KOPT-K1 (cell line): Measurements from ENCODE around the gene PNN.
"Not testable (repeated sequence)": the region's sequence is repeated elsewhere in the genome, so short reads cannot be mapped to it uniquely, and the experiment has no call there.

Source experiments
- H3K27ac ChIP-seq: fragments of 200-600 bp; sonication (generic); 2 replicates; pipeline ENCODE4 v1.5.1; 2016; ENCODE audit warnings: antibody characterized with exemption, mild to moderate bottlenecking, low read depth, low read length; ENCODE audit not compliant: poor library complexity, severe bottlenecking
- H3K36me3 ChIP-seq: fragments of 200-600 bp; sonication (generic); 2 replicates; pipeline ENCODE4 v1.5.1; 2017; ENCODE audit warnings: antibody characterized with exemption, mild to moderate bottlenecking, low read length, moderate library complexity; ENCODE audit not compliant: insufficient read depth
- H3K9me3 ChIP-seq: fragments of 200-600 bp; sonication (generic); 2 replicates; pipeline ENCODE4 v1.5.1; 2017; ENCODE audit warnings: antibody characterized with exemption, low read length, mild to moderate bottlenecking; ENCODE audit not compliant: insufficient read depth, poor library complexity, severe bottlenecking

PNN gene

DNA sequence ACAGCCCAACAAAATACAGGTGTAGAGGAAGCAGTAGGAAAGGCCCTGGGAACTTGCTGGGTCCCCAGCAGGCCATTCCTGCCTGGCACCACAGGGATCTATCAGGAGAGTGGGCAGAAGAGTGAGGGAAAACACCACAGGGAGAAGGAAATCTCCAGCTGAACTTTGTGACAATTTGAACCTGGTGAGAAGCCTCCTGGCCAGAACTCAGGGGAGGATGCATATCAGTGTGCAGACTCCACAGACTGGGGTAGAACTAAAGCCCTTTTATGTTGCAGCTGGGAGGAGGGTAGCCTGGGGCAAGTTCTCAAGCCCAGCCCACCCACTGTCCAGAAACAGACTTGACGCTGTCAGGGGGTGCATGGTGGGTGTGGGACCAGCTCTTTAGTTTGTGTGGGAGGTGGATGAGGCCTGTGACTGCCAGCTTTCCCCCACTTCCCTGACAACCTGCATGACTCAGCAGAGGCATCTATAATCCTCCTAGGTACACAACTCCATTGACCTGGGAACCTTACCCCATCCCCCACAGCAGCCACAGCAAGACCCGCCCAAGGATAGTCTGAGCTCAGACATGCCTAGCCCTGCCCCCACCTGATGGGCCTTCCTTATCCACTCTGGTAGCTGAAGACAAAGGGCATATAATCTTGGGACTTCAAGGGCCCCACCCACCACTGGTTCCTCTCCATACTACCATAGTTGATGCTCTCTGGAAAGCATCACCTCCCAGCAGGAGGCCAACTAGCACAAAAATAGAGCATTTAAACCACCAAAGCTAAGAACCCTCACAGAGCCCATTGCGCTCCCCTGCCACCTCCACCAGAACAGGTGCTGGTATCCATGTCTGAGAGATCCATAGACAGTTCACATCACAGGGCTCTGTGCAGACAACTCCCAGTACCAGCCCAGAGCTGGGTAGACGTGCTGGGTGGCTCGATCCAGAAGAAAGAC, 28.9 kb downstream of the PNN start:
- no peaks in the 10 kb centered on the region for H3K36me3 ChIP-seq
- H3K27ac ChIP-seq = no peak overlapping the region
- H3K9me3 ChIP-seq = no peaks in the 10 kb centered on the region

DNA sequence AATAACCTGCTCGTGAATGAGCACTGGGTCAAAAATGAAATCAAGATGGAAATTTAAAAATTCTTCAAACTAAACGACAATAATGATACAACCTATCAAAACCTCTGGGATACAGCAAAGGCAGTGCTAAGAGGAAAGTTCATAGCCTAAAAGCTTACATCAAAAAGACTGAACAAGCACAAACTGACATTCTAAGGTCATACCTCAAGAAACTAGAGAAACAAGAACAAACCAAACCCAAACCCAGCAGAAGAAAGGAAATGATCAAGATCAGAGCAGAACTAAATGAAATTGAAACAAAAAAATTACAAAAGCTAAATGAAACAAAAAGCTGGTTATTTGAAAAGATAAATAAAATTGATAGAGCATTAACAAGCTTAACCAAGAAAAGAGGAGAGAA, 32.4 kb downstream of the PNN start:
- not testable (repeated sequence) for H3K27ac ChIP-seq, H3K36me3 ChIP-seq, H3K9me3 ChIP-seq

DNA sequence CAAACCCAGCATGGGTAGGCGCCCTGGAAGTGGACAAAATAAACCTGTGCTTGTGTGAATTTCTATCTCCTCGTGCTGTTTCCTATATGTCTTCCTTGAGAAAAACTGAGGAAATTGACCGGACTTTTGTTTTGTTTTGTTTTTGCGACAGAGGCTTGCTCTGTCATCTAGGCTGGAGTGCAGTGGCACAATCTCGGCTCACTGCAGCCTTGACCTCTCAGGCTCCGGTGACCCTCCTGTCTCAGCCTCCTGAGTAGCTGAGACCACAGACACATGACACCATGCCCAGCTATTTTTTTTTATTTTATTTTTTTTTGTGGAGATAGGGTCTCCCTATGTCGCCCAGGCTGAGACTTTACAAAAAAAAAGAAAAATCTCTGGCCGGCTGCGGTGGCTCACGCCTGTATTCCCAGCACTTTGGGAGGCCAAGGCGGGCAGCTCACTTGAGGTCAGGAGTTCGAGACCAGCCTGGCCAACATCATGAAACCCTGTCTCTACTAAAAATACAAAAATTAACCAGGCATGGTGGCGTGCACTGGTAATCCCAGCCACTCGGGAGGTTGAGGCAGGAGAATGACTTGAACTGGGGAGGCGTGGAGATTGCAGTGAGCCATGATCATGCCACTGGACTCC, 36.2 kb downstream of the PNN start:
- Histone ChIP-seq H3K9me3 (no peaks in the 10 kb centered on the region), H3K27ac (no peak overlapping the region), H3K36me3 (no peaks in the 10 kb centered on the region)

GRCh38 chr14:39212034-39212433, 37.0 kb downstream of the PNN start:
- H3K9me3 ChIP-seq = no peaks in the 10 kb centered on the region
- no peaks in the 10 kb centered on the region for H3K36me3 ChIP-seq
- no peak overlapping the region for H3K27ac ChIP-seq

DNA sequence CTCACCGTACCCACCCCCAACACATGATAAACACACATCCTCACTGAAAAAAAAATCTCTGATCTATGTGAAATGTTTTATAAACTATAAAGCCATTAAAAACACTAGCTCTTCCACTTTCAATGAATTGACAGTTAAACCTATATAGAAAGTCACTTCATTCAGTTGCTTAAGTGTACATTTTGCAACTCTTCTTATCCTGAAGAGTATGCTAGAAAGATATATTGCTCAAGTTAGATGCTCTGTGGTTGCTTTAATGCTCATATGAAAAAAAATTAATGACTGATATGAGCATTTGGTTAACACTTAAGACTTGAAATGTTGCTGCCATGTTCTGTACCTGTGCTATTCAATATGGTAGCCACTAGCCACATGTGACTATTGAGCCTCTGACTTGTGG, 37.6 kb downstream of the PNN start:
- Histone ChIP-seq H3K36me3 (no peaks in the 10 kb centered on the region), H3K9me3 (no peaks in the 10 kb centered on the region), H3K27ac (no peak overlapping the region)

- Histone ChIP-seq H3K36me3 (no peaks in the 10 kb centered on the region), H3K9me3 (no peaks in the 10 kb centered on the region), H3K27ac (no peak overlapping the region)
These were observed 42.3 kb downstream of the PNN start for GRCh38 chr14:39217214-39217879.

GRCh38 chr14:39218171-39218769, 43.2 kb downstream of the PNN start:
- Histone ChIP-seq H3K36me3 (no peaks in the 10 kb centered on the region), H3K27ac (no peak overlapping the region), H3K9me3 (no peaks in the 10 kb centered on the region)

GRCh38 chr14:39219075-39219499, 44.0 kb downstream of the PNN start:
- Histone ChIP-seq H3K36me3 (no peaks in the 10 kb centered on the region), H3K9me3 (no peaks in the 10 kb centered on the region), H3K27ac (no peak overlapping the region)

DNA sequence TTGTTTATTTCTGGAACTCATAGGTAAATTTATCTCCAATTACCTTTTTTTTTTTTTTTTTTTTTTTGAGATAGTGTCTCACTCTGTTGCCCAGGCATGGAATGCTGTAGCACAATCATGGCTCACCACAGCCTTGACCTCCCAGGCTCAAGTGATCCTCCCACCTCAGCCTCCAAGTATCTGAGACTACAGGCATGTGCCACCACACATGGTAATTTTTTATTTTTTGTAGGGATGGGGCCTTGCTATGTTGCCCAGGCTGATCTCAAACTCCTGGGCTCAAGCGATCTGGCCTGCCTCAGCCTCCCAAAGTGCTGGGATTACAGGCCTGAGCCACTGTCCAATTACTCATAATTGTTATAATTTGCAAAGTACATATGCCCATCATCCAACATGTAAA, 45.4 kb downstream of the PNN start:
- H3K9me3 ChIP-seq, H3K27ac ChIP-seq, H3K36me3 ChIP-seq: not testable (repeated sequence)

DNA sequence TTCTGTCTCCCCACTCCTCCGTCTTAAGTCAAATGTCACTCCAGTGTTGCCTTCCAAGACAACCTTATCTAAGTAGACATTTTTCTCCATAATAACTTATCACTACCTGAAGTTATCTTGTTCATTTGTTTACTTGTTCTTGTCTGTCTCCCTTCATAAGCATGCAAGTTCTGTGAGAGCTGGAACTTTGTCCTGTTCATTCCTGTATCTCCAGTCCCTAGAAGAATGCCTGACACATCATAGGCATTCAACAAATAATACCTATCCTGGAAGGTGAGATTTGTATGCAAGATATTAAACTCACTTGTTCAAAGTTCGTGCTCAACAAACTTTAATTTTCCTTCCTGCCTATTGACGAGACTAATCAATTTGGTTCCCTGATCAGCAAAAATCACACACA, 53.0 kb downstream of the PNN start:
- Histone ChIP-seq H3K9me3 (no peaks in the 10 kb centered on the region), H3K36me3 (no peaks in the 10 kb centered on the region), H3K27ac (no peak overlapping the region)

DNA sequence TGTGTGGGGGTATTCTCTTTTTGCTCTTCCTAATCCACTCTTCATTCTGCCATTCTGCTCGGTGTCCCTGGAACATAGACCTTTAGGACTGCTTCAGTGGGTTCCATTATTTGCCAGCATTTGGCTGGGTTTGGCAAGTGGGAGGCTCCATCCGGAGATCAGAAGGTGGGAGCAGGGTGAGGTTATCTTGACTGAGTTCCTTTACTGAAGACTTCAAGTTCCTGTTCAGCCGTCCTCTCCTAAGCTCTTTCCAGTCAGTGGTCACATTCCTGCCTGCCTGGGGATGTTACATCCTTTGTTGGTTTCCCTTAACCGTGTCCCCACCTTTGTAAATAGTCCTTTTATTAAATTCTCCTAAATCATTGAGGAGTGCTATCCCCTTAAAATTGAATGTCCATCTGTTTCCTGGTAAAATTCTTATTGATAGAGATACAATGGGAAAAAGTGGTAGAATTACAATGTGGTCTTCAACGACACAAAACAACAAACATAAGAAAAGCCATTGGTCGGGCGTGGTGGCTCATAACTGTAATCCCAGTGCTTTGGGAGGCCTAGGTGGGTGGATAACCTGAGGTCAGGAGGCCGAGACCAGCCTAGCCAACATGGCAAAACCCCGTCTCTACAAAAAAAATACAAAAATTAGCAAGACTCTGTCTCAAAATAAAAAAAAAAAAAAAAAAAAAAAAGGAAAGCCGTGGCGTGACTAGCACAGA, 53.6 kb downstream of the PNN start:
- no peak overlapping the region for H3K27ac ChIP-seq
- no peaks in the 10 kb centered on the region for H3K36me3 ChIP-seq

GRCh38 chr14:39229222-39229543, 54.1 kb downstream of the PNN start:
- no peak overlapping the region for H3K27ac ChIP-seq
- H3K36me3 ChIP-seq = no peaks in the 10 kb centered on the region
- no peaks in the 10 kb centered on the region for H3K9me3 ChIP-seq

More for the DNA sequence above, 53.6 kb downstream of the PNN start:
- no peaks in the 10 kb centered on the region for H3K9me3 ChIP-seq

DNA sequence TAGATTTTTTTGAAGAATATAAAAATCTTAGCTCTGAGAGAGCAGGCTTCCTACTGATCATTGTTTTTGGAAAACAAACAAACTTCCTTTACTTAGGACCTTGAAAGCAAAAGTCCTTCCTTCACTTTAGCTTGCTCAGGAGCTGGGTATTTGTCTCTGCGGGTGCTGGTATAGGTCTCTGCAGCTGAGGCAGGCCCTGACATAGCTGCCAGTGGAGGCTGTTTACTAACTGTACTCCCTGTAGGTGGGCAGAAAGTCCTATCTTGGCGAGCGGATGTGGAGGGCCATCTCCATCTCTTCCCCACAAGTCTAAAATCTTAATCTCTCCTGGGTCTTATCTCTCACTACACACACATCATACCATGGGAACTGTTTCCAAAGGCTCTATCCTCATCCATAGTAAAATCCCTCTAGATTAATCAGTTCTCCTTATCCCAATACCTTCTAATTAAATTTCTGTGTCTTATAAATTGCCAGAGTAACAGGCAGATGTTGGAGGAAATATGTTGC, 54.6 kb downstream of the PNN start:
- Histone ChIP-seq H3K27ac (no peak overlapping the region), H3K36me3 (no peaks in the 10 kb centered on the region)

DNA sequence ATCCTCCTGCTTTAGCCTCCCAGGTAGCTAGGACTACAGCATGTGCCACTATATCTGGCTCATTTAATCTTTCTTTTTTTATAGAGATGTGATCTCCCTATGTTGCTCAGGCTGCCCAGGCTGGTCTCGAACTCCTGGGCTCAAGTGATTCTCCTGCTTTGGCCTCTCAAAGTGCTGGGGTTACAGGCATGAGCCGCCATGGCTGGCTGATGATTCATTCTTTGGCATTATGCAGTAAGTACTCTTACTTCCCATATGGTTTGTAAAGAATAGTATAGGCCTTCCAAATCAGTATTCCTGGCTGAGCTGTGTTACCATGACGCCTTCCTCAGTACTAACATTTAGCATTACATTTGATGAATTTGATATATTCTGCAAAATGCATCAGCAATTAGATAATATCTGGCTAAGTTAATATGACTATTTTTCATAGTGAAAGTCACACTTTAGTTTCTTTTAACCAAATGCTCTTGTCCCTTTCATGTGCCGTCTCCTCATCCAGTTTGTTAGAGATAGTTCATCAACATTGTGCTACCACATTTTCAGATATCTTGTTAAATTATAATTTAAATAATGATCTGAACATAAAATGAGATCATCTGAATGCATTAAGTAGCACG, 55.5 kb downstream of the PNN start:
- Histone ChIP-seq H3K9me3 (no peaks in the 10 kb centered on the region), H3K27ac (no peak overlapping the region), H3K36me3 (no peaks in the 10 kb centered on the region)

More for the DNA sequence above, 54.6 kb downstream of the PNN start:
- H3K9me3 ChIP-seq = no peaks in the 10 kb centered on the region
